ENCODE data around the gene RAD51B.
A peak's percentile ranks its signal among the peaks of the same experiment; 100 is the strongest.

RAD51B gene

DNA sequence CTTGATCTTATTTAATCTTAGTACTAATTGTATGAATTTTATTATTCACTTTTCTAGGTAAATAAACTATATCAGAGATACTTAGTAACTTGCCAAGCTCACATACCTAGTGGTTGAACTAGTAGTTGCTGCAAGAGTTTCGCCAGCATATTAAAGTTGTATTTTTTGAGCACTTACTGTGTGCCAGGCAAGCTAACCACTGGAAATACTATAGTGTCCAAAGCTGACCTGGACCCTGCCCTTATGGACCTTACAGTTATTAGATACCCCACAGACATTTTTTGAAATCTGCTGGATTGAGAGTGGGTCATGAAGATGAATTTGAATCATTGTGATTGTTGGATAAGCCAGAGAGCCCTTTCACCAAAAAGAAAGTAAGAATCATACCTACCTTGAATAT lies 125.0 kb downstream of the RAD51B start:
- in situ Hi-C loops (cut with HindIII; ENCODE audit: low pct_unique_long_range_greater_than_20kb, low sequenced_read_pairs), result no loop called here
- peak in 1 of 2 experiments; percentile 28 for DNase-seq (ENCODE audit: low read depth in 1 of 2, low spot score in 1 of 2)
- no peak for TF ChIP-seq JUND (IDR thresholded peaks at IDR 0.05; ENCODE audit: low read depth)

GRCh38 chr14:67949771-67950170 lies 130.2 kb downstream of the RAD51B start:
- DNase-seq (ENCODE audit: low read depth in 1 of 2, low spot score in 1 of 2), result no peak
- in situ Hi-C loops (cut with HindIII; ENCODE audit: low pct_unique_long_range_greater_than_20kb, low sequenced_read_pairs), result no loop called here
- no peak for TF ChIP-seq JUND (IDR thresholded peaks at IDR 0.05; ENCODE audit: low read depth)

DNA sequence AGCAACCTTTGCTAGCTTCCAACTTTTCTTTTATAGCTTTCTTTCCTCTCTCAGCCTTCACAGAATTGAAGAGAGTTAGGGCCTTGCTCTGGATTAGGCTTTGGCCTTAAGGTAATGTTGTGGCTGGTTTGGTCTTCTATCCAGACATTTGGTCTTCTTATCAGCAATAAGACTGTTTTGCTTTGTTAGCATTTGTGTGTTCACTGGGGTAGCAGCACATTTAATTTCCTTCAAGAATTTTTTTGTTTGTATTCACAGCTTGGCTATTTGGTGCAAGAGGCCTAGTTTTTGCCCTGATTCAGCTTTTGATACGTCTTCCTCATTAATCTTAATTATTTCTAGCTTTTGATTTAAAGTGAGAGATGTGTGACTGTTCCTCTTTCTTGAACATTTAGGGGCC lies 130.8 kb downstream of the RAD51B start:
- in situ Hi-C loops (cut with HindIII; ENCODE audit: low pct_unique_long_range_greater_than_20kb, low sequenced_read_pairs), result no loop called here
- no peak for TF ChIP-seq JUND (IDR thresholded peaks at IDR 0.05; ENCODE audit: low read depth)
- DNase-seq (ENCODE audit: low read depth in 1 of 2, low spot score in 1 of 2), result no peak

- DNase-seq (ENCODE audit: low read depth in 1 of 2, low spot score in 1 of 2), result no peak
- no peak for TF ChIP-seq JUND (IDR thresholded peaks at IDR 0.05; ENCODE audit: low read depth)
- in situ Hi-C loops (cut with HindIII; ENCODE audit: low pct_unique_long_range_greater_than_20kb, low sequenced_read_pairs), result no loop called here
These were observed 132.1 kb downstream of the RAD51B start for GRCh38 chr14:67951529-67952135.

DNA sequence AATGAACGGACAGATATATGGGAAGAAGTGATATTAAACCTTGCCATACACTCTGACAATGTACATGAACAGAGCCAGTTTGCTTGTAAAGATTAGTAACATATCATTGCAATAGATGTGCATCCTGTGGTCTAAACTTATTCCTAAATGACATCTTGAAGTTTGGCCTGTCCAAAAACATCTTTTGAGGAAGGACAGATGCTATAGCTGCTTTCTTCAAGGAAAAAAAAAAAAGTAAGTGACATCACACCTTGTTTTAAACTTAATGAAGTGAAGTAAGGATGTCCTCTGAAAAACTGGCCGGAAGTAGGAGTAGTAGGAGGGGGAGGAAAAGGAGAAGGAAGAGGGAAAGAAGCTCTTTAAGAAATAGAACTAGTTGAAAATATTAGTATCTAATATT lies 132.8 kb downstream of the RAD51B start:
- no peak for DNase-seq (ENCODE audit: low read depth in 1 of 2, low spot score in 1 of 2)
- TF ChIP-seq JUND (IDR thresholded peaks at IDR 0.05; ENCODE audit: low read depth), result no peak
- in situ Hi-C loops (cut with HindIII; ENCODE audit: low pct_unique_long_range_greater_than_20kb, low sequenced_read_pairs), result no loop called here

DNA sequence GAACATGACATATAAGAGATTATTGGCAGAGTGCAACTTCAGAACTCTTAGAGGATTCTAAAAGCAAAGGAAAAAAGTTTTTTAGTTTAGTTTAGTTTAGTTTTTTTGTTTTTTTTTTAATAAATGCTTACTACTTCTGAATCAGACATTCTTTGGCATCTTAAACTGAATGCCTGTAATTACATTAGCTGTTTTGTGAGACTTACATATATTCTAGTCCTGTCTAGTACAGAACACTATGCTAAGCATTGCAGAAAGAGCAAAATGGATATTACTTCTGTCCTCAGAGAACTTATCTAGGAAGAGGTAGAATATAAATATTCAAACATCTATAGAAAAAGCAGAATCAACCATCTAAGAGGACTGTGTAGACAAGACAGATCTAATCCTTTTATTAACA lies 133.2 kb downstream of the RAD51B start:
- TF ChIP-seq JUND (IDR thresholded peaks at IDR 0.05; ENCODE audit: low read depth), result no peak
- DNase-seq (ENCODE audit: low read depth in 1 of 2, low spot score in 1 of 2), result no peak
- in situ Hi-C loops (cut with HindIII; ENCODE audit: low pct_unique_long_range_greater_than_20kb, low sequenced_read_pairs), result no loop called here

GRCh38 chr14:67955261-67955660 lies 135.7 kb downstream of the RAD51B start:
- no peak for DNase-seq (ENCODE audit: low read depth in 1 of 2, low spot score in 1 of 2)
- no peak for TF ChIP-seq JUND (IDR thresholded peaks at IDR 0.05; ENCODE audit: low read depth)
- in situ Hi-C loops (cut with HindIII; ENCODE audit: low pct_unique_long_range_greater_than_20kb, low sequenced_read_pairs), result no loop called here

- no peak for TF ChIP-seq JUND (IDR thresholded peaks at IDR 0.05; ENCODE audit: low read depth)
- no peak for DNase-seq (ENCODE audit: low read depth in 1 of 2, low spot score in 1 of 2)
- in situ Hi-C loops (cut with HindIII; ENCODE audit: low pct_unique_long_range_greater_than_20kb, low sequenced_read_pairs), result no loop called here
These were observed 138.4 kb downstream of the RAD51B start for GRCh38 chr14:67957946-67958345.

DNA sequence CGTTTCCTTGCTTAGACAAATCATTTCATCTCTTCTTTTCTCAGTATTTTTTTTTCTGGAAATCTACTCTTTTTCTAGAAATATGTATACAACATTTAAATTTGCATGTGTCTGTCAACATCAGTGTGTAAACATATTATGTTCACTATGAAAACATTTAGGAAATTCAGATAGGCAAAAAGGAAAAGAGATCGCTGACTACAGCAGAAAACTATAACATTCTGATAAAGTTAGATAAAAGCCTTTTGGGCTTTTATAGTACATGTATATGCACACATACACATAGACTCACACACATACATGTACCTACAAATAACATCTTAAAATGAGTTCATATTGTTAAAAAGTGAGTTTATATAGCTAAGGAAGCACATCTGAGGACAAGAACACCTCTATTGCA lies 142.1 kb downstream of the RAD51B start:
- in situ Hi-C loops (cut with HindIII; ENCODE audit: low pct_unique_long_range_greater_than_20kb, low sequenced_read_pairs), result no loop called here

GRCh38 chr14:67962215-67962644 lies 142.7 kb downstream of the RAD51B start:
- in situ Hi-C loops (cut with HindIII; ENCODE audit: low pct_unique_long_range_greater_than_20kb, low sequenced_read_pairs), result no loop called here
- DNase-seq (ENCODE audit: low read depth in 1 of 2, low spot score in 1 of 2), result no peak
- TF ChIP-seq JUND (IDR thresholded peaks at IDR 0.05; ENCODE audit: low read depth), result no peak

More for the DNA sequence above, 142.1 kb downstream of the RAD51B start:
- no peak for DNase-seq (ENCODE audit: low read depth in 1 of 2, low spot score in 1 of 2)
- no peak for TF ChIP-seq JUND (IDR thresholded peaks at IDR 0.05; ENCODE audit: low read depth)

GRCh38 chr14:67963545-67963944 lies 144.0 kb downstream of the RAD51B start:
- in situ Hi-C loops (cut with HindIII; ENCODE audit: low pct_unique_long_range_greater_than_20kb, low sequenced_read_pairs), result no loop called here
- no peak for DNase-seq (ENCODE audit: low read depth in 1 of 2, low spot score in 1 of 2)
- TF ChIP-seq JUND (IDR thresholded peaks at IDR 0.05; ENCODE audit: low read depth), result no peak

DNA sequence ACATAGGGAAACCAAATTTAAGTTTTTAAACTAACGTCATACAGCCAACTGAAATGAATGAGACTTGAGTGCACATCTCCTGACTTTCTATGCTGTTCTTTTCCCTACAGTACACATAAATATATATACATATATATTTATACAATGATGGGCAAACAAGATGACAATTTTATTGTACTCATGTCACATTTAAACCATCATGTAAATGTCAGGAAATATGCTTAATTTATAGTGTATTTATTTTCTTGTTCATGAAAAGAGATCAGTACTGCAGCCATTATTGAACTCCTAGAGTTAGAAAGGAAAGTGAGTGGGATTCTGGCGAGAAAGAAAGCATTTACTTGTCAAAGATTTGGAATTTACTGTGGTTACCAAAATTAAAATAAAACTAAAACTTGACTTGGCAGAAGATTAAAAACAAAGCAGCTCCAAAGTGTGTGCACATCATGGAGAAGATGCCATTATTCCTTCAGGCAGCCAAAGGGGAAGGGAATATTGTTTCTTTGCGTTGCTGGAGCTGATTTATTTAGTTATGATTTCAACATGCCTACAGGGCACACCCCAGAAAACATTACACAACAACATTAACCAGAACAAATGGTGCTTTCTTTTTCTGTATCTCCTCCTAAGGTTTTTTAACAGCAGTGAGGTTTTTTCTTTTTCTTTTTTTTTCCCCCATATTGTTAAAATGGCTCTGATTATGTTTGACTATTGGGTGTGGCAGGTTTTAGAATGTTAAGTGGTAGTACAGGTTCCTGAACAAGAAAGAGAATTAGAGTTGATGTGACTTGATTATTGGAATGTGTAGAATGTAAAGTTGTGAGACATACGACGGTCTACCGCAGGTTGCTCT lies 144.6 kb downstream of the RAD51B start:
- DNase-seq (ENCODE audit: low read depth in 1 of 2, low spot score in 1 of 2), result peak in 1 of 2 experiments; percentile 87
- in situ Hi-C loops (cut with HindIII; ENCODE audit: low pct_unique_long_range_greater_than_20kb, low sequenced_read_pairs), result no loop called here
- TF ChIP-seq JUND (IDR thresholded peaks at IDR 0.05; ENCODE audit: low read depth), result peak; percentile 91

DNA sequence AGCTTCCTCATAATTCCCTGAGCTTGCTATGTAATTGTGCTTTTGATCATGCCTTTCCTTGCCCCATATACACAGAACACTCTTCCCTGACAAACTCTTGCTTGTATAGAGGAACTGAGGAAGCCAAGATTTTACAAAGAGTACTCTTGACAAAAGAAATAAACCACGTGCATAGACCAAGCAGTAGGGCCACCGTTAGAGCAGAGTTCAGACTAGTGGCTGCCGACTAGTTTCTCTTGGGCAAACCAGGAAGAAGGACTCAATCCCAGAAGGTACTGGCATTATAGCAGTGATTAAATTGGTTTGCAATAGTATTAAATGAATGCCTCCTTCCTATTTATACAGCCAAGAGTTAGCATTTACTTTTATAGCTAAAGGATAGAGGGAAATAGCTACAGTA lies 146.1 kb downstream of the RAD51B start:
- in situ Hi-C loops (cut with HindIII; ENCODE audit: low pct_unique_long_range_greater_than_20kb, low sequenced_read_pairs), result no loop called here
- no peak for DNase-seq (ENCODE audit: low read depth in 1 of 2, low spot score in 1 of 2)
- no peak for TF ChIP-seq JUND (IDR thresholded peaks at IDR 0.05; ENCODE audit: low read depth)

Measured in T47D (cell line).